Prostate gland (tissue), 2 donors: ENCODE results near the gene IL7R.

Source experiments
- CTCF ChIP-seq, 4 experiments: fragments of 200-600 bp in 2 of 4; fragments of 450-650 bp in 2 of 4; sonication (generic) in 2 of 4; IDR thresholded peaks; 1 replicate in 3 of 4; 2 replicates in 1 of 4; pipeline ENCODE4 v1.5.1; 2016 to 2019; ENCODE audit warnings: antibody characterized with exemption in 4 of 4, mild to moderate bottlenecking in 2 of 4, moderate library complexity in 2 of 4
- POLR2A ChIP-seq: fragments of 450-650 bp; IDR thresholded peaks from one replicate; pipeline ENCODE4 v1.6.1; 2016; ENCODE audit warnings: antibody characterized with exemption, mild to moderate bottlenecking

DNA sequence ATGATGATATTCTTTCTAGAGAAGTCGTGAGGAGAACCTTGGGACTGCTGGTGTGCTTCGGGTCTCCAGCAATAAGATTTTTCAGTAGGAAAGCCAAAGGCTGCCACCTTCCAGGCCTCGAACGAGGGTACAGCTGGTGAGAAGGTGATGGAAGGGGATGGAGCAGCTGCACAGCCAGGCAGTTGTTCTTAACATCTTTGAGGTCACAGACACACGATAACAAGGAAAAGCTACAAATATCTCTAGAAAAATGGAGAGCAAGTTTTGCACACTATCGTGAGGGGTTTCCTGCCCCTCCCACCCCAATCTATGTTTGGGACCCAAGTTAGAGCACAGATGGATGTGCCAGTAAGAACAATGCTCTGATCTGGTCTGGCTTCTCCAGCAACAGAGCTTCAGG lies 6.8 kb upstream of the IL7R start:
- no peak for TF ChIP-seq CTCF (IDR thresholded peaks at IDR 0.05)
- TF ChIP-seq POLR2A: no peak
